GM18868 (cell line): ENCODE results near the gene LANCL1.
A peak's percentile ranks its signal among the peaks of the same experiment; 100 is the strongest.

Source experiments
- ATAC-seq: cut with Tn5 transposase; IDR thresholded peaks from one replicate; pipeline ENCODE4 v1.9.1; 2021; ENCODE audit warnings: mild to moderate bottlenecking, moderate library complexity; ENCODE audit not compliant: unreplicated experiment

LANCL1 gene, protein sequence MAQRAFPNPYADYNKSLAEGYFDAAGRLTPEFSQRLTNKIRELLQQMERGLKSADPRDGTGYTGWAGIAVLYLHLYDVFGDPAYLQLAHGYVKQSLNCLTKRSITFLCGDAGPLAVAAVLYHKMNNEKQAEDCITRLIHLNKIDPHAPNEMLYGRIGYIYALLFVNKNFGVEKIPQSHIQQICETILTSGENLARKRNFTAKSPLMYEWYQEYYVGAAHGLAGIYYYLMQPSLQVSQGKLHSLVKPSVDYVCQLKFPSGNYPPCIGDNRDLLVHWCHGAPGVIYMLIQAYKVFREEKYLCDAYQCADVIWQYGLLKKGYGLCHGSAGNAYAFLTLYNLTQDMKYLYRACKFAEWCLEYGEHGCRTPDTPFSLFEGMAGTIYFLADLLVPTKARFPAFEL

DNA sequence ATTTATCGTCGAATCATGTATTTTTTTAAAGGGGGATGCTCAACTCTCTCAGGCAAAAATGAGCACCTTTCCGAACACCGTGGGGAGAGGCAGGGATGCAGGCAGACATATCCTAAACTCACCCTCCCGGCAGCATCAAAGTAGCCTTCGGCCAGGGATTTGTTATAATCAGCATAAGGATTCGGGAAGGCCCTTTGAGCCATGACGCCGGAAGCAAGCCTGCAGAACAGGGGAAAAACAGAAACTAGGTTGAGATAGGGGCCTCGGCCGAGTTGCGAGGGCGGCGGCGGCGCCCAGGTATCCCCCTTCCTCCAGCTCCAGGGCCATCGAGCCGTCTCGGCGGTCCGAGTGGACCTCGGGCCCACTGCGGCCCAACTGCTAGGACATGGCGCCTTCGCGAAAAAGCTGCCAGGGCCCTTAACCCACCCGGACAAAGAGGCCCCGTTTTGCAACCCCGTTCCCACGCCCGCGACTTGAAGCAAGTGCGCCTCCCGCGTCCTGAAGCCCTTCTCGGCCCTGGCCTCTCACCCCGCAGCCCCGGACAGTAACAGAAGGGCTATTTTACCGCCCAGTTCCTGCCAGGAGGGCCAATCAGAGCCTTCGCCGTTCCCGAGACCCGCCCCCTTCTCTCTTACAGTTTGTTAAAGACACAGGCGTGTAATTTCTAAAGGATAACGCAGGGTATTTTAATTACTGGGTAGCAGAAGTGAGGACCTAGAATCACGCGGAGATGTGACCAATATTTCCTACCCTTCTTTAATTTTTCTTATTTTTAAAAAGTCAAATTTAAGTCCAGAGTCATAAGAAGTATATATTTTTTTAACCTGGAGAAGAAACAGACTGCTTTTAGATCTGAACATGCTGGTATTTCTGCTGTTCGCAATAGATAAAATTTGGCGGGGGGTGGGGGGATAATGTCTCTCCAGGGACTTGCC lies at the start of gene LANCL1:
Gene LANCL1, minus strand, starts transcription at position 566 of the 935 bp plus-strand sequence. Its CDS starts 363 bp downstream, at position 203.
- ATAC-seq: peak; percentile 100

DNA sequence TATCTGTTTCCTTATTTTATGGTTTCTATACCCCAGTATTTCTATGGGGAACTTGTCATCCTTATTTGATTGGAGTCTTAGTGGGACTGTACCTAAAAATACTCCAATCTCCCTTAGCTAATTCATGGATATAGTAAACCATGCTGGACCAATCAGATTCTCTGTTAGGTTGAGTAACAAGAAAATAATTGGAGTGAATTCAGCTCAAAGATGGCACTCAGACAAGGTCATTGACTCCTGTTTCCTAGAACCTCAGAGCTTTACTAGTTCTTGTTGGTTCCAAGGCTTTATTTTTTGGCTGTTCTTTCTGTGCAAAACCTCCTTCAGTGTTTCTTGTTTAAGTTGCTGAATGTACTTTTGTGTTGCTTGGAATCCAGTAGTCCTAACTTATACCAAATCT lies 48.0 kb upstream of the LANCL1 start:
- no peak for ATAC-seq

DNA sequence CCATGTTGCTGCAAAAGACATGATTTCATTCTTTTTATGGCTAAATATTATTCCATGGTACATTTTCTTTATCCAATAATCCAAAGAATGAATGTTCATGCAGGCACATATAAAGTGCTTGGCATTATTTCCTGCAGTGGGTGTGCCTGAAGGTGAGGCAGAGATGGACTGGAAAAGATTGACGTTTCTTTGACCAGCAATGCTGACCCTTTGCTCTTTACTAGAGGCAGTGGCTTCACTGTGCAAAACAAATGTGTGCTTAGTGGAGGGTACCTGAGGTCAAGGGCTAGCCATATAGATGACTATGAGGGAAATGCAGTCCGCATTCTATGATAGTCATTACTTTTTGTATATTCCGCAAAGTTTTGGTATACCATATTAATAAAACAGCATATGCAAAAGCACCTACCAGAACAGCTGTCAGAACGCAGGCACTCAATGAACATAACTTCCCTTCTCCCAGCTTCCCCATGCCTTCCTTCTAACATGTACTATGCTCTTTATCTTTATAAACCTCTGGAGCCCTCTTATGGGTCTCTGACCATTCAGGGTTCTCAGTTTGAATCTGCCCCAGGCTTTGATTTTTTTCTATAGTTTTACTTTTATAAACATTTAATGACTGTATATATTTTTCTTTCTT lies 47.2 kb upstream of the LANCL1 start:
- ATAC-seq: no peak

DNA sequence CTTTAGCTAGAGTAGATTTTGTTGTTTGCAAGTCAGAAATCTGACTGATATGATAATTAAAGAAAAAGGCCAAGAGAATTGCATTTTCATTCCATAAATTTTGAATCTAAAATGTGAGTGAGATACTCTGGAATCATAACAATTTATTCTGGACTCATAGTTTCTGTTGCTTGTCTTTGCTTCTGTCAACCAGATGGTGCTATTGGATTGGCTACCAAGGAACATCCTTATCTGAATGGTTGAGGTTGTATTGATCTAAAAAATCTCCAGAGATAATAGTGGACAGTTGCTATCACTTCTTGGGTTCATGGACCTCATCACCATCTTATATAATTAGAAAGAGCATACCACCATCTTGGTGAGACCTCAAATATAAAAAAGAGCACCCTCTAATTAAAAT lies 45.8 kb upstream of the LANCL1 start:
- no peak for ATAC-seq

DNA sequence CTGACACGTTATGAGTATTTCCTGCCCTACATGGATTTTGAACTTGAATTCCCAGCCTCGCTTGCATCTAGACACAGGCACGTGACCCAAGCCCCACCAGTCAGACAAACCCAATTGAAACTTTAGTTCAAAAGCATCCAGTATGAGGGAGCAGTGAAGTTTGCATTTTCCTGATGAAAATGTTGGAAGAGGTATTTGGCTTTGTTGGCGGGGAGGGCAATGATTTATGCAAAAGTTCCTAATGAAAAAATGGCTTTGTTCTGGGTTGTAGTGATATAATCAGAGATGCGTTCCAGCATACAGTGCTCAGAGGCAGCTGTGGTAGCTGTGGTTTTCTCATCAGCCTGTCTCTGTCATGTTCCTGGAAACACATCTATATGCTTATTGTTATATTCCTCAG lies 43.0 kb upstream of the LANCL1 start:
- ATAC-seq: no peak

DNA sequence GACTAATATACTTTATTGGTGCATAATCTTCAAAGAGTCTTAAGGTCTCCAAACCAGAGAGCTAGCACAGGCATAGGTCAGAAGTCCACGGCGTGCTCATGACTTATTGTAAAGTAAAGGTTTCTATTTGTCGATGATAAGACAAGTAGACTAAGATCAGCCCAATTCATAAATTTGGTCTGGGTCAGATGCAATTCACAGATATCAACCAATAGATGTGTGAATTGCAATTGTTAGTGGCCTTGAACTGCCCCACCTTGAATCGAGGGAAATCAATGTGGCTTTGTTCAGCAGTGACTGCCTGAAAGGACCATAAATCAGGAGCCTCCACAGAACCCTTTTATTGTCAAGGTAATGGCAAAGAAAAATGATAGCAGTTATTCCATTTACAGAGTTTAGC lies 40.7 kb upstream of the LANCL1 start:
- ATAC-seq: no peak

DNA sequence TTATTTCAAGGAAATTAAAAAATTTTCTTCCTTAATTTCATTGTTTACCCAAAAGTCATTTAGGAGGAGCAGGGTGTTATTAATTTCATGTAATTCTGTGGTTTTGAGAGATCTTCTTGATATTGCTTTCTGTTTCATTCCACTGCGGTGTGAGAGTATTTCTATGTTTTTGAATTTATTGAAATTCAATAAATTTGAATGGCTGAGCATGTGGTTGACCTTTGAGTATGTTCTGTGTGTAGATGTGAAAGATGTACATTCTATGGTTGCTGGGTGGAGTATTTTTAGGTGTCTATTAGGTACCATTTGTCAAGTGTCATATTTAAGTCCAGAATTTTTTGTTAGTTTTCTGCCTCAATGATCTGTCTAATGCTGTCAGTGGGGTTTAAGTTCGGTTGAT lies 39.4 kb upstream of the LANCL1 start:
- ATAC-seq: no peak

DNA sequence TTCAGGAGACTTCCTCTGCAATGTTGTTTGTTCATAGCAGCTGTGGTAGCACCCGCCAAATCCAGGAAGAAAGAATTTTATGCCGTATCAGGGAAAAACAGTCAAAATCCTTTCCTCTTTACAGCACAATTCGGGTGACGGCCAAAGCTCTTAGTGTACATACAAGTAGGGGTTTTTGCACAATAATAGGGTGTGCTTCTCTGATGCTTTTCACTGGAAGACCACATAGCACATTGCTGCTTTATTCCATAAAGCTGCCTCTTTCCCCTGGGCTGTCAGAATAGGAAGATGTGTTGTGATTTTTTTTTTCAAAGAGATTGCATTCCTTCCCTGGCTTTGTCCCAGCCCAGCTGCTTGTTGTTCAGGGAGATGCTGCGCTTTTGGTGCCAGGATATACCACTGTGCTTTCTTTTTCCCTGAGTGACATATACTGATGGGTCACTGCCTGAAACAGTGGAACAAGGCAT lies 27.2 kb upstream of the LANCL1 start:
- ATAC-seq: no peak

DNA sequence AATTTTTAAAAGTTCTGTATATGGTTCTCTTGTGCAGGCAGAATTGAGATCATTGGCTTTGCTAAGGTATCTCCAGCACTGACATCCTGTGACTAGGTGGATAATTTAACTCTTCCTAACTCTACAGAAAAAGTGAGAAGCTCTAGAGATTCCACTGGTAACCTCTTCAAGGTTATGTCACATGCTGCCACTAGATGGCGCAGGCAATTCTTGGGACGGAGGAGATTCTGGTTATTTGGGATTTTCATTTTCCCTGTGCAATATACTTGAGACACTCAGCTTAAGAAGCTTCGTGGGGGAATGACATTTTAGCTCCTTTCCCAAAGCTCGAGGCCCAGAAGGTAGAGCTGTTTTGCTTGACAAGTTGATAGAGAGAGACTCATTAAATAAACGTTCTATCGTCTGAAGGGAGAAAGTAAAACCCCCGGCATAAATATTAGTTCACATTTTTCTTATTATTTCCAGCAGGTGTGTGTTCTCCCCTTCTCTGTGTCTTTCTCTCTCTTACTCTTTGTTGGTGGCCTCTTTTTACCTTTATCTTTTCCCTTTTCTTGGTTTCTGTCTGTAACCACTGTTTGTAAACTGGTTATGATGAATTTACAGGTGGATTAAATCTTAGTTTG lies 26.6 kb upstream of the LANCL1 start:
- ATAC-seq: peak; percentile 91

DNA sequence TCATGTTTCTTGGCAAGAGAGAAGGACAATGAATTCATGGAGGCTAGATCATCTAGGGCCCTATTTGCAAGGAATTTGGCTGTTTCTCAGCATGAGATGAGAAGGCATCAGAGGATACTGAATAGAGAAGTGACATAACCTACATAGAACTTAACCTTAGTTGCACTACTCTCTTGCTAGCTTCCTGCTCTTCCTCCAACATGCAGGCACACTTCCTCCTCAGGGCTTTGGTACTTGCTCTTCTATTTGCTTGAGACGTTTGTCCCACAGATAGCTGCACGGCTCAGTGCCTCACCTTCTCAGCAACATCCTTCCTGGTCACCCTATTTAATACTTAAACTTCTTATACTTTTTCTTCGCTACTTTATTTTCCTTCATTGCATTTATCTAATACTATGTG lies 20.0 kb upstream of the LANCL1 start:
- ATAC-seq: peak; percentile 89

DNA sequence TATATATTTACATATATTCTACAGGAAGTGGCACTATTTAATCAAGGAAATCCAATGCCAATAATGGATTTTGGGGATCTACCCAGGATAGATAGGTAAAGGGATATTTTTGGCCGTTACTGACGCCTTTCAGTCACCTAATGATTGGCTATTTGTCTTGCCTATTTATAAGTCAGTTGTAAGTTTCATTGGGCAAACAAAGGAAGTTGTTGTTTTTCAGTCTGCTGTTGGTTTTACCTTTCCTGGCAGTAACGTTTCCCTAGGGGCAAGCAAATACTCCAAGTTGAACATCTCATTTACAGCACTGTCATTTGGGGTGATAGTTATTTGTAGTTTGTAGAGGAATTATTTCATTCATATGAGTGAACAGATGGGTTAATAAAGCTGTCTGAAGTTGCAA lies 17.0 kb upstream of the LANCL1 start:
- no peak for ATAC-seq

DNA sequence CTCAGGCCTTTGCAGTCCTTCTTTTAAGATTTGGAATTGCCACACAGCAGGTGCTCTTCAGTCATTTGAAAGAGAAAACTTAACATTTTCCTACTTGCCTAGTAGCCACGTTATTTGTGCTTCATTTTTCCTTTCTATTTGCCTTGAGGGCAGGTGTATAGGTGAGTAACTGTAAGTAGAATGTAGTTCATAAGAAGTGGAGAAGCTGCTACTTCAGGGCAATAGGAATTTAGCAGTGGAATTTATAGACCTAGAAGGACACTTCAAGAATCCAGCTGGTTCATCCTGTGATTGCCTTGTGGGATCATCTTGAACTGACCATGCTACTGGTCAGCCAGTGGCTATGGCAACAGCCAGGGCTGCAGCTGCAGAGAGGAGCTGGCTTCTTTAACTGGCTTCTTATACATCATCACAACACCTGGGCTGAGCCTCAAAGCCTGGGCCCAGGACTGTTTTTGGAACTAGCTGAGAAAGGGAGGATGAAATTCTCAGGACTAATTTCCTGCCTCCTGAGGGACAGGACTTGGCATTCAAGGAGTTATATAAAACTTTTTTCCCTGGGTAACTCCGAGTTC lies 5.1 kb upstream of the LANCL1 start:
- ATAC-seq: no peak

DNA sequence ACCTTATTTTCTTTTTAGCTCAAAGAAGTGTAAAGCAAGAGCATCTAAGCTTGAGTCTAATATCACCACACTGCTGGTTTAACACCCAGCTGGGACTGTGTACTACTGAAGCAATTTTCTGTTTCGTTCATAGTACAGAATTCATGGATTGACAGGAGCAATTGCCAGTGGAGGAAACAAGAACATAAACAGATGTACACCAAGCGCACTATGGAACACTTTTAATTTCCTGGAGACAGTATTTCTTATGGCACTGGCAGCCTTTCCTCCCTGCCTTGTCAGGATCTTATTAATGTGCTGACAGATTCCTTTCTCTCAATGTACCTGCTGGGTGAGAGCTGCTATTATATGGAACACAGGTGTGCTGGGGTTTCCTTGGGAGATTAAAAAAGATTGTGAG lies 4.2 kb upstream of the LANCL1 start:
- ATAC-seq: no peak

DNA sequence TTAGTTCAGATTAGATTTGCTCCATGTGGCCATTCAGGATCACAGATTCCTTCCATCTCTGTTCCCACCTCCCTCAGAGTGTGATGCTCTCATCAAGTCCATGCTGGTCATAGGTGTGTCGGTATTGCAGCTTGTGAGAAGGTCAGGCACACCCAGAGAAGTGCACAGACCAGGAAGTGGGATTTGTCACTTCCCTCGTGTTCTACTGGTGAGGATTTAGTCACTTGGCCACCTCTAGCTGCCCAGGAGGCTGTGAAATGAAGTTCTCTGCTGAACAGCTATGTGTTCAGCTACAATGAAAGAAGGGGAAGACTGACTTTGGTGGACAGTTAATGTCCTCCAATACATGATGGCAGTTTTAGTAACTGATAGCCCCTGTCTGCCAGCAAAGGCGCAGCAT lies 3.5 kb upstream of the LANCL1 start:
- no peak for ATAC-seq

DNA sequence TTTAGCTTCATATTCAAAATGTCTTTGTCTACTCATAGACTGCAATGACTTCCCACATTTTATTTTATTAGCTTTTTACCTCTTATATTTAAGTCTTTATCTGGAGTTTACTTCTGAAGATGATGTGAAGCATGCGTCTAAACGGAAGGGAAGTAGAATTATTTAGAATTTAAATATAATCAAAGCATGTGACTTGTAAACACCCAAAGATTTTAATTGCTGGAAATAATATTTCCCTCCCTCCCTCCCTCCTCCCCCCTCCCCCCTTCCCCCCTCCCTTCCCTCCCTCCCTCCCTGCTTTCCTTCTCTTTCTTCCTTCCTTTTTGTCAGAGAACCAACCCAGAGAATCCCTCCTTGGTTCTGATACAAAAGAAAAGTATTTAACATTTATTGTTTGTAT lies 2.1 kb upstream of the LANCL1 start:
- ATAC-seq: no peak

DNA sequence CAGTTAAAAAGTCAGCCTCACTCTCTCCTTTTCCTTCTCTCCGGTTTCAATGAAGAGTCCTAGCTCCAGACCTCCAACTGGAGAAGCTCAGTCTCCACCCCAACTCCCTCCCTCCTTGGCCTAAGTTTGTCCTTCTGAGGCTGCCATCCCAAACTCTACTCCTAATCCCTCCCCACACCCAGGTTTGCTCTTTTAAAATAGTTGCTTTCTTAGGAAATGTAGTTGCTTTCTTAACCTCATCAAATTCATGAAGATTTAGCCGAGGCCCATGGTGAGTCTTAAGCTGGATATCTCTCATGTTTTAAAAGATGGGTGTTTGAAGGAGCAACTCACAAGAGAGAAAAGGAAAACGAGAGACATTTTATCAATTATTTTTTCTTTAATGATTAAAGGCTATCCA lies 937 bp upstream of the LANCL1 start:
- no peak for ATAC-seq

DNA sequence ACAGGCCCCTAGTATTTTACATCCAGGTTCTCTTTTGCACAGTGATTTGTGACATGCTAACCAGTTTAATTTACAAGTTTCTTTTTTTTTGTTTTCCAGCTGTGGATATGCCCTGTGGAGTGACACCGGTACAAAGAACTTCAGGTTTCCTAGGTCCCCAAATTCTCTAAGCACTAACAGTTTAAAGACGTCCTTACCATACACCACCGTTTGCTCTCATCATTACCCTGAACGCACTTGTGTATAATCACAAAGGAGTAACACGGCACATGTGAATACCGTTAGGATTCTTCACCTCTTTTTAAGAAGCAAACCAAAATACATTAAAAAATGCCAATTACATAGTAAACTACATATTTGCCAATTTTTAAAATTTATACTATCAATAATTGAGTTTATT lies 853 bp downstream of the LANCL1 start:
- no peak for ATAC-seq

DNA sequence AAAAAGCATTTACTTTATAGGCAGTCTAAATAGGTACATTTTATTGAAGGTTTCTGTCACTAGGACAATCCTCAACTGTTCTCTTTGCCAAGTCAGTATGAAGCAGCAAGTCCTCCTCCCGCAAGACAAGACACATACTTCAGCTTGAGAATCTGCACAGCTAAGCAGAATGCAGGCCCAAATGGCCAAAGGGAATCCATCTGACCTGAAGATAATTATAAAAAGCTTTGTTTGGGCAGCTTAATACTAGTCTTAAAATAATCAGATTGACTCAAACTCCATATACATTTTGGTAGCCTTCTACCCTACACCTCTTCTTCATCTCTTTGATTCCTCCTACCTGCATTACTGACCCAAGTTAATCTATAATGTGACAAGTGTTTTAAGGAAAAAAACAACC lies 1.8 kb downstream of the LANCL1 start:
- no peak for ATAC-seq

DNA sequence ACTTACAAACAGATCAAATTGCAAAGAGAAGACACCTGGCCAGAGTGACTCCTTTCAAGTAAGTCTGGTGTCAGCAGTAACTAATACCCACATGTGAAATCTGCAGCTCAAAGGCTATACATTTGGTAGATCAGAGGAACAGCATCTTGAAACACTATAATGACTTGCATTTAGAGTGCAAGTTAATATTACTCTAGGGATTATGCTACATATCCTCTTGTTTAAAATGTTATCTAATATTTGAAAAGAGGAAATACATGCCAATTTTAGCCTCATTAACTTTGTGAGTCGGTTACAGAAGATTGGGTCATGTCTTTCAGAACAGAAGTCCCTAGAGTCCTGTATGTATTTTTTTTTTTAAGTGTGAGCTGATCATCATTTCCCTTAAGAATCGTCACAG lies 15.2 kb downstream of the LANCL1 start:
- peak; percentile 67 for ATAC-seq
